Stimulated activated CD4-positive, alpha-beta T cell treated with anti-CD3 and anti-CD28 coated beads, Interleukin-2, amount 100 ng/mL, for 4 hours (primary cell): ENCODE data around the gene ARHGEF26.

Experiments used
- DNase-seq: peaks from one replicate; pipeline ENCODE4 v3.0.0-alpha.2; 2020; ENCODE audit warnings: low read depth

The ARHGEF26 gene

GRCh38 chr3:154156530-154156929, 35.3 kb downstream of the ARHGEF26 start:
- DNase-seq = no peak

GRCh38 chr3:154161806-154162205, 40.6 kb downstream of the ARHGEF26 start:
- no peak for DNase-seq

GRCh38 chr3:154164387-154164786, 43.2 kb downstream of the ARHGEF26 start:
- DNase-seq = no peak

- DNase-seq = no peak
Measured at GRCh38 chr3:154168998-154169795, 48.0 kb downstream of the ARHGEF26 start.

- DNase-seq = no peak
Measured at GRCh38 chr3:154169796-154170110, 48.6 kb downstream of the ARHGEF26 start.

- no peak for DNase-seq
Measured at GRCh38 chr3:154170300-154170699, 49.1 kb downstream of the ARHGEF26 start.

GRCh38 chr3:154175041-154175440, 53.9 kb downstream of the ARHGEF26 start:
- DNase-seq = no peak

GRCh38 chr3:154176036-154176435, 54.8 kb downstream of the ARHGEF26 start:
- no peak for DNase-seq

GRCh38 chr3:154177406-154177805, 56.2 kb downstream of the ARHGEF26 start:
- DNase-seq = no peak

GRCh38 chr3:154178172-154178571, 57.0 kb downstream of the ARHGEF26 start:
- no peak for DNase-seq

GRCh38 chr3:154180836-154181691, 59.9 kb downstream of the ARHGEF26 start:
- DNase-seq = no peak

GRCh38 chr3:154182322-154182922, 61.2 kb downstream of the ARHGEF26 start:
- no peak for DNase-seq

GRCh38 chr3:154182975-154183374, 61.8 kb downstream of the ARHGEF26 start:
- DNase-seq = no peak

- DNase-seq = no peak
Measured at GRCh38 chr3:154184582-154184981, 63.4 kb downstream of the ARHGEF26 start.

- no peak for DNase-seq
Measured at GRCh38 chr3:154188437-154188836, 67.2 kb downstream of the ARHGEF26 start.

- no peak for DNase-seq
Measured at GRCh38 chr3:154188846-154189245, 67.7 kb downstream of the ARHGEF26 start.

GRCh38 chr3:154191520-154191919, 70.3 kb downstream of the ARHGEF26 start:
- no peak for DNase-seq

GRCh38 chr3:154192225-154192624, 71.0 kb downstream of the ARHGEF26 start:
- no peak for DNase-seq

GRCh38 chr3:154193000-154193615, 71.9 kb downstream of the ARHGEF26 start:
- DNase-seq = no peak

- no peak for DNase-seq
Measured at GRCh38 chr3:154194877-154195276, 73.7 kb downstream of the ARHGEF26 start.

- no peak for DNase-seq
Measured at GRCh38 chr3:154195620-154196356, 74.6 kb downstream of the ARHGEF26 start.

GRCh38 chr3:154197751-154198150, 76.6 kb downstream of the ARHGEF26 start:
- no peak for DNase-seq
